Stimulated activated CD4-positive, alpha-beta T cell treated with anti-CD3 and anti-CD28 coated beads, TNF-alpha, amount 100 ng/mL, for 4 hours (primary cell): ENCODE measurements around the gene SLC2A5.

Experiments
- DNase-seq, 3 experiments: peaks; one replicate each; pipeline ENCODE4 v3.0.0-alpha.2; 2020; ENCODE audit warnings: low read depth in 3 of 3

Gene SLC2A5

DNA sequence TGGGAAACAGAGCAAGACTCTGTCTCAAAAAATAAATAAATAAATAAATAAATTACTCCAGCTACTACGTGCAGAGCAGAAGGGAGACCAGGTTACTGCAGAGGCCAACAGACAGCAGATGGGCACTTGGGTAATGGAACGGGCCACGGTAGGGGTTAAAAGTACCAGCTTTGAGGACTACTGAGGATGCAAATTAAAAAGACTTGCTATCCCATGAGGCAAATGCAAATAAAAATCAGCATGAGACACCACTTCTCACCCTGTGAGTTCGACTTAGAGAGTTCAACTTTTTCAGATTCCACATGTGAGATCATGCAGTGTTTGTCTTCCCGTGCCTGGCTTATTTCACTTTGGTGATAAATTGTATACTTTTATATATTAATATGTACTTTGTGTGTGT lies 6.6 kb downstream of the SLC2A5 start:
- DNase-seq: no peak

DNA sequence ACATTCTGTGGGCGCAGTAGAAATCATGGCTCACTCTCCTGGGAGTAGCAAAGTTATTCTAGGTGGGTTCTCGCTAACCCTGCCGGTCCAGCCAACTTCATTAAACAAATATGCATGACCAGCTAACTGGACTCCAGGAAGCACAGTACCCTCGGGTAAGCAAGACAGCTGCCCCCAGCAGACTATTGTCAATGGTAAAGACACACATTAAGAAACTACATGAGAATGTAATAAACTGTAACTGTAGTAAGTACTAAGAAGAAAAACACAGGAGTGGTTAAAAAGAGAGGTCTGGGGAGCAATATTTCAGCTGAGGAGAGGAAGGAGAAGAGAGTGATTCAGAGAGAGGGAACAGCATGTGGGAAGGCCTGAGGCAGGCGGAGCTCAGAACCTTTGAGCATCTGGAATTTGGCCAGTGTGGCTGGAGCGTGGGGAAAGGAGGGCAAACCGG lies 7.4 kb downstream of the SLC2A5 start:
- DNase-seq: no peak

DNA sequence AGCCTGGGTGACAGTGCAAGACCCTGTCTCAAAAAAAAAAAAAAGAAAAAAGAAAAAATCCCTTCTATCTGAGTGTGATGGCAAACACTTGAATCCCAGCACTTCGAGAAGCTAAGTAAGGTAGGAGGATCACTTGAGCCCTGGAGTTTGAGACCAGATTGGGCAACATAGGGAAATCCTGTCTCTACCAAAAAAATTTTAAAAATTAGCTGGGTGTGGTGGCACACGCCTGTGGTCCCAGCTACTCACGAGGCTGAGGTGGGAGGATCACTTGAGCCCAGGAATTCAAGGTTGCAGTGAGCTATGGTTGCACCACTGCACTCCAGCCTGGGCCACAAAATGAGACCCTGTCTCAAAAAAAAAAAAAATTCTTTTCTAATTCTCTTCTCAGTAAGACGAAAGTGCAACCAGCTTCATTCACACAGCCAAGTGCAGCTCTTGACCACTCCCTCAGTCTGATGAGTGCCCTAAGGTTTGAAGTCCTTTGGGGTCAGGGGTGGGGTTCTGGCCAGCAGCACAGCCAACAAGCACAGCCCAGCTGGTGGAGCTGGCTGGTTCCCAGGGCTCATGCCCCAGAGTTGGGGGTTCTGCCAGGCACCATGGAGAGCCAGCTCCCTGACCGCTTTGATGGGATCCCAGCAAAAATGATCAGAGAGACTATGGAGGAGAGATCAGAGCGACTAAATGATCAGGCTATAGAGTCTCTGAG lies 8.0 kb downstream of the SLC2A5 start:
- no peak for DNase-seq

DNA sequence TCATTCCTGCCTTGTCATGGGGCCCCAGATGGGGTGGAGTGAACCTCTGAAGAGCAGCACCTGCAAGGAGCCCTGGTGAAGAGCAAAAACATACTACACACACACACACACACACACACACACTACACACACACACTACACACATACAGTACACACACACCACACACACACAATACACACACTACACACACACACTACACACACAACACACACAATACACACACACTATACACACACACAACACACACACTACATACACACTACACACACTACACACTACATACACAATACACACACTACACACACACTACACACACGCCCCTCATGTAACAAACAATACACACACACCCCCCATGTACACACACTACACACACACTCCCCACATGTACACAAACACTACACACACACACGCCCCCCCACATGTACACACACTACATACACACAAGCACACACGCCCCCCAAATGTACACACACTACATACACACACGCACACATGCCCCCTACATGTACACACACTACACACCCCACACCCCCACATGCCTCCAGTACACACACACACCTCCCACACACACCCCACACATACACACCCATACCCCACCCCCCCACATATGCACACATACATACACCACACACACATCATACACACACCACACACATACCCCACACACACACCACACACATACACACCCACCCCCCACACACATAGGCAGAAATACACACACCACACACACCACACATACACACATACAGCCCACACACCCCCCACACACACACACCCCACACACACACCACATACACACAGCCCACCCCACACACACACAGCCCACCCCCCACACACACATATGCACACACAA lies 9.3 kb downstream of the SLC2A5 start:
- DNase-seq: no peak

DNA sequence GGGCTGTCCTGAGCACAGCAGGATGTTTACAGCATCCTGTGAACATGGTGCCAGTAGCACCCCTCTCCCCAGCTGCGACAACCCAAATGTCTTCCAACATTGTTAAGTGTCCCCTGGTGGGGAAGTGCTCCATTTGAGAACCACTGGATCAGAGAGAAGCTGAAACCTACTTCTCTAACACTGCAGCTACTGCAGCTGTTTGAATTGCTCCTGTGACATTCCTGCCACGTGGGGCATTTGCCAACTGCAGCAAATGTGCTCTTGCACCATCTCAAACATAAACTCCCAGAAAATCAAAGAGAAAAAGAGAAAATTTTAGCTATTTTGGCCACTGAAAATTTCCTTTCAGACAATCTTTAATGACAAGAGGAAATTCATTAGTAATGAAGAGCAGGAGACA lies 11.0 kb downstream of the SLC2A5 start:
- no peak for DNase-seq

DNA sequence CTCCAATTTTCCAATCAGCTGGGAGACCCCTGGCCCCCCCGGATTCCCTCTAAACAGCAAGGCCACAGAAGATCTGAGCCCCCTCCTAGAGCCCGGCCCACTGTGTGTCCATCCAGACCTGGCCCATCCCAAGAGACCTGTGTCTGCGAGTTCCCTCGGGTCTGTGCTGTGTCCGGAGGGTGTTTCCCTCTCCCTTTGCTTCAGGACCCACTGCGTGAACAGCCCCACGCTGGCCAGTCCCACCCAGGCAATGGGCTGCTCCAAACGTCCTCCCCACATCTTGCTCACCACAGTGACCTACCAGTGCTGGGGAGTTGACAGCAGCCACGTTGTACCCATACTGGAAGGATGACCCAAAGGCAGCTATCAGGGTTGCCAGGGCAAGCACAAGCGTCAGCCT lies 11.6 kb downstream of the SLC2A5 start:
- DNase-seq: no peak

DNA sequence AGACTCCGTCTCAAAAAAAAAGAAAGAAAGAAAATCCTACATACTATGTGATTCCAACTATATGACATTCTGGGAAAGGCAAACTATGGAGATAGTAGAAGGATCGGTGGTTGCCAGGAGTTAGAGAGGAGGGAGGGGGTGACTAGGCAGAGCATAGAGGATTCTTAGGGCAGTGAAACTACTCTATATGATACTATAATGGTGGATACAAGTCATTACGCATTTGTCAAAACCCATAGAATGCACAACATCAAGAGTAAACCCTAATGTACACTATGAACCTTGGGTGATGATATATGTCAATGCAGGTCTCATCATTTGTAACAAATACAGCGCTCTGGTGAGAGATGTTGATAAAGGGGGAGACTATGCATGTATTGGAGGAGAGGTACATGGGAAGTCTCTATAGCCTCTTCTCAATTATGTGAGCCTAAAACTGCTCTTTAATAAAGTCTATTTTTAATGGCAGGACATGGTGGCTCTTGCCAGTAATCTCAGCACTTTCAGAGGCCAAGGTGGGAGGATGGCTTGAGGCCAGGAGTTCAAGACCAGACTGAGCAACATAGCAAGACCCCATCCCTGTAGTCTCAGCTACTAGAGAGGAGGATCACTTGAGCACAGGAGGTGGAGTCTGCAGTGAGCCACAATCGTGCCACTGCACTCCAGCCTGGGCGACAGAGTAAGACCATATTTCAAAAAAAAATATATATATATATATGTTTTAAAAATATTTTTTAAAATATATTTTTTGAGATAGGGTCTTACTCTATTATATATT lies 17.0 kb downstream of the SLC2A5 start:
- DNase-seq: no peak

DNA sequence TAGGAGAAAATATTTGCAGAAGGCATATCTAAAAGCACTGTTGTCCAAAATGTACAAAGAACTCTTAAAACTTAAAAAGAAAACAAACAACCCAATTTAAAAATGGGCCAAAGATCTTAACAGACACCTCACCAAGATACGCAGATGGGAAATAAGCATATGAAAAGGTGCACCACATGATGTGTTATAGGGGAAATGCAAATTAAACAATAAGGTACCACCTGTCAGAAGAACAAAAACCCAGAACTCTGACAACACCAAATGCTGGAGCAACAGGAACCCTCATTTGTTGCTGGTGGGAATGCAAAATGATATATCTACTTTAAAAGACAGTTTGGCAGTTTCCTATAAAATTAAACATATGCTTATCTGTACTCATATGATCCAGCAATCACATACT lies 18.1 kb downstream of the SLC2A5 start:
- no peak for DNase-seq

DNA sequence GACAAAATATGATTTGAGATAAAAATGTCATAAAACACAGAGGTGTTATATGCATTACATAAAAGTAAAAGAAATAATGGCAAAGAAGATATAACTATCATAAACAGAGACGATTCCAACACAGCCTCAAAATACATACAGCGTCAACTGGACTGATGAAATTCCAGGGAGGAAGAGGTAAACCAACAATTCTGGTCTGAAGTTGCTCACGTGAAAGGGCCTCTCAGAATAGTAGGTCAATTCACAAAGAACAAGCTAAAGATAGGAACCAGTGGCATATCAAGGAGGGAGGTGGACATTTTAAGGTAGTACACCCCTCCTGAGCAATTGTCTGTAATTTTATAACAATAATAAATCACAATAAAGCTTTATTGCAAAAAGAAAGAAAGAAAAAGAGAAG lies 18.6 kb downstream of the SLC2A5 start:
- no peak for DNase-seq

DNA sequence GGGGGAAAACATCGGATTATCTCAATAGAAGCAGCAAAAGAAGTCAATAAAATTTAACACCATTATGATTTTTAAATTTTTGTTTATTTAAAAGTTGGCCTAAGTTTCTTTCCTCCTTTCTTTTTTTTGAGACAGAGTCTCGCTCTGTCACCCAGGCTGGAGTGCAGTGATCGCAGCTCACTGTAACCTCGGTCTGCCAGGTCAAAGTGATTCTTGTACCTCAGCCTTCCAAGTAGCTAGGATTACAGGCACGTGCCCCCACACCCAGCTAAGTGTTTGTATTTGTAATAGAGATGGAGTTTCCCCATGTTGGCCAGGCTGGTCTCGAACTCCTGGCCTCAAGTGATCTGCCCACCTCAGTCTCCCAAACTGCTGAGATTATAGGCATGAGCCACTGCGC lies 20.9 kb downstream of the SLC2A5 start:
- no peak for DNase-seq

DNA sequence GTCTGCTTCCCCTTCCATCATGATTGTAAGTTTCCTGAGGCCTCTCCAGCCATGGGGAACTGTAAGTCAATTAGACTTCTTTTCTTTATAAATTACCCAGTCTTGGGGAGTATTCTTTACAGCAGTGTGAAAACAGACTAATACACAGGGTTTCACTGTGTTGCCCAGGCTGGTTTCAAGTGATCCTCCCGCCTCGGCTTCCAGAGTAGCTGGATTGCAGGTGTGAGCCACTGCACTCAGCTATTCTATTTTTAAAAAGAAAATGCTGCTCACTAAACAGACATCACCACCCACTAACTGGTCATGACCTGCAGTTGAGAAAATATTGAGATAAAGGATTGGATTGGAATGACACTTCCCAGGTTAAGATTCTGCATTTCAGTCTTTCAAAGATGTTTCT lies 22.4 kb downstream of the SLC2A5 start:
- DNase-seq: no peak

DNA sequence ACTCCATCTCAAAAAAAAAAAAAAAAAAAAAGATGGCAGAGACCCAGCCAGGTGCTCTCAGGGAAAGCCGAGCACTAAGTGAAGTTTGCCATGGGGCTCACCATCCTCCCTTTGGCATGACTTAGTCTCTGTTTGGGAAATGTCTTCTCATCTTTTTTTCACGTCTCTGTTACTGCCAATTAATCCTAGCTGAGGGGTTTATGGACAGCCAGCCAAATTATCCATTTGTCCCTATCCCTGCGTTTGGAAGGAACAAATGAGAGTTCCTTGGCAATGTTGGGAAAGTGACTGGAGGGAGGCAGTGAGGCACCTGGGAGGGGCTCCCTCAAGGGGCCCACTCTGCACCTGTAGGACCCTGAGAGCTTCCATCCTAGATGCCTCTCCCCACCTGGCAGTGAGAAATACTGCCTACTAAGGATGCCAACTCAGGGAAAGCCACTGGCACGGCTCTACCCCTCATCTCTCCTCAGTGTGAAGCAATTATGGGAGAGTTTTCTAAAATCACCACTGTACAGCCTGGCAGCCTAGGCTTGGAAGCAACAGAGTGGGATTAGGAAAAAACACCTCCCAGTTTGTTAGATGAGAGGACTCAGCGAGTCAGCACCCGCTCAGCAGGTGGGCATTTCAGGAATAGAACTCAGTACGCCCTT lies 23.4 kb downstream of the SLC2A5 start:
- DNase-seq: no peak

DNA sequence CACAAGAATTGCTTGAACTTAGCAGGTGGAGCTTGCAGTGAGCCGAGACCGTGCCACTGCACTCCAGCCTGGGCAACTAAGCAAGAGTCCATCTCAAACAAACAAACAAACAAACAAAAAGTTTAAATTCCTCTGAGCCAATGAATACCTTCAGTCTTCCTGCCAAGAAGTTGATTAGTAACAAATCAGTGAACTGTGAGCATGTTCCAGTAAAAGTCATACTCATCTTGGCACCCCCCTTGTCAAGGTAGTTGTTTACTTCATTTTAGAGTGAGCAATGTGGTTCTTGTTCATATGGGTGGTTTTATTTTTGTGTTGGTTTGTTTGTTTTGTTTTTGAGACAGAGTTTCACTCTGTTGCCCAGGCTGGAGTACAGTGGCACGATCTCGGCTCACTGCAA lies 25.2 kb downstream of the SLC2A5 start:
- no peak for DNase-seq

DNA sequence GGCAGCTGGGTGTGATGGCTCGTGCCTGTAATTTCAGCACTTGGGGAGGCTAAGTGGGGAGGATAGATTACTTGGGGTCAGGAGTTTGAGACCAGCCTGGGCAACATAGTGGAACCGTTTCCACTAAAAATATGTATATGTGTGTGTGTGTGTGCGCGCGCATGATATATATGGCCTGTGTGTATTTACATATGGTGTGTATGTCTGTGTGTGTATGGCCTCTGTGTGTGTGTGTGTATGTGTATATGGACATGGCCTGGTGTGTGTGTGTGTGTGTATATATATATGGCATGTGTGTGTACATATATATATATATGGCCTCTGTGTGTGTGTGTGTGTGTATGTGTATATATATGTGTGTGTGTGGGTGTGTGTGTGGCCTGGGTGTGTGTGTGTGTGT lies 27.2 kb downstream of the SLC2A5 start:
- DNase-seq: no peak

DNA sequence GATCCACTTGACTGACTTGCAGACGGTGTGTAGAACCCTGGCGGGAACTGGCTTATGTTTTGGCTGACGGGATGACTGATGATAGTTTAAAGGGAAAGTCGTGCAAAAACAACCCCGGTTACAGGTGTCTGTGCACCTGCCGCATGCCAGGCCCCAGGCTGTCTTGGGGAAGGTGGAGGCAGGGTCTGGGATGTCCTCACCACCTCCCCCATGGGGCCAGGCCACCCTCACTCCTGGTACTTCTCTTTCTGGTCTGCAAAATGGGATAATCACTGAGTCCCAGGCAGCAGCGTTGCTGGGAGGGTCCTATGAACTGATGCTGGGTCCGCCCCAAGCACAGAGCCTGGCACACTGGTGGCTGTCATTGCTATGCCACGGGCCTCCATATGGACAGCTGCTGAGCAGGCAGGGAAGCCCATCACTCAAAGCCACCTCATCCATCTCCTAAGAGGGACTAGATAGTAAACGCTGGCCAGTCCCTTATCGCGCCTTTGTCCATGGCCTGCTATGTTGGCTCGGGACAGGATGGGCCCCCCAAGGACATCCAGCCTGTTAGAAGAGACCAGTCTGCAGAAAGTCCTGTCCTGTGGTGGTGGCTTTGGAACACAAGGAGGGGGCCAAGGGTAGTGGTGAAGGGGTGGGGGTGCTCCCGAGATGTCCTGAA lies 28.2 kb downstream of the SLC2A5 start:
- no peak for DNase-seq

DNA sequence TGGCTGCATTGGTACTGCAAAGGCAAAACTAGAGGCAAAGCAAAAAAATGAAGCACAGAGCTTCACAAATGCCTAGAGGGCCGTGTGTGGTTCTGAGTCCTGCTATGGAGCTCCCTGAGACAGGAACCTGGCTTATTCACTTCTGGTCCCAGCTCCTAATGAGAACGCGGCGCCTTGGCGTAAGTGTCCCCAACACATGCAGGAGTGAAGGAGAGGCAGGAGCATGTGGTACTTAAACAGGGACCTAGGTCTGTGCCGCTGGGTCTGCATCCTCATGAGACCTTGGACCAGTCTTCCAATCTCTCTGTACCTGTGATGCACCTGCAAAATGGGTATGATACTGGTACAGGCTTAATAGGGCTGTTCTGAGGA lies 28.8 kb downstream of the SLC2A5 start:
- DNase-seq: no peak

DNA sequence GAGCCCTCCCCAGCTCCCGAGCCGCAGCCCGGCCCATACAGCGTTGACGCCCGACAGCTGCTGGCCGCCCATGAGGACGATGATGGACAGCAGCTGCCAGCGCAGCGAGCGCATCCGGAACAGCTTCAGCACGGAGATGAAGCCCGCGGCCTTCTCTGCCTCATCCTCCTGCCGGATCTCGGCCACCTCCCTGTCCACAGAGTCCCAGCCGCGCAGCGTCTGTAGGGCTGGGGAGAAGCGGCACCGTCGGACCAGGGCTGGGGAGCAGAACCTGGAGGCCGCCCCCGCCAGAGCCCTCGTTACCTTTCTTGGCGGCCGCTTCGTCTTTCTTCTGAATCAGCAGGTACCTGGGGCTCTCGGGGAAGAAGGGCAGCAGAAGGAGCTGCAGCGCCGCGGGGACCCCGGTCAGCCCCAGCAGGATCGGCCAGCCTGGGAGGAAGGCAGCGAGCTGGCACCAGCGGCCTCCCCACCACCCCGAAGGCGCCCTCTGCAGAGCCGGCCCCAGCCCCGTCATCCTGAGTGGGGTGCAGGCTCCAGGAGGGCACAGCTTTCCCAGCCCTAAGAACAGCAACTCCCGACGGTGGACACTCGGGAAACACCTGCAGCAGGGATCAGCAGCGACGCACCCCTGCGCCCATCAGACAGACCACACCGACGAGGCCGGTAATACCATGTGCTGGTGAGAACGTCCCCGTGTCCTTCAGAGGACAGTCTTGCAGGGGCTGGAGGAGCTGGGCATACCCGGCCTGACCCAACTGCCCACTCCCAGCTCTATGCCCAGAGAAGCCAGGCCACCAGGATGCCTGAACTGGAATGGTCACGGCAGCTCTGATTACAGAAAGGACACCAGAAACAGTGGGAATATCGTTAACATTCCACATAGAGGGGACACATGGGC lies 29.4 kb downstream of the SLC2A5 start:
- no peak for DNase-seq

DNA sequence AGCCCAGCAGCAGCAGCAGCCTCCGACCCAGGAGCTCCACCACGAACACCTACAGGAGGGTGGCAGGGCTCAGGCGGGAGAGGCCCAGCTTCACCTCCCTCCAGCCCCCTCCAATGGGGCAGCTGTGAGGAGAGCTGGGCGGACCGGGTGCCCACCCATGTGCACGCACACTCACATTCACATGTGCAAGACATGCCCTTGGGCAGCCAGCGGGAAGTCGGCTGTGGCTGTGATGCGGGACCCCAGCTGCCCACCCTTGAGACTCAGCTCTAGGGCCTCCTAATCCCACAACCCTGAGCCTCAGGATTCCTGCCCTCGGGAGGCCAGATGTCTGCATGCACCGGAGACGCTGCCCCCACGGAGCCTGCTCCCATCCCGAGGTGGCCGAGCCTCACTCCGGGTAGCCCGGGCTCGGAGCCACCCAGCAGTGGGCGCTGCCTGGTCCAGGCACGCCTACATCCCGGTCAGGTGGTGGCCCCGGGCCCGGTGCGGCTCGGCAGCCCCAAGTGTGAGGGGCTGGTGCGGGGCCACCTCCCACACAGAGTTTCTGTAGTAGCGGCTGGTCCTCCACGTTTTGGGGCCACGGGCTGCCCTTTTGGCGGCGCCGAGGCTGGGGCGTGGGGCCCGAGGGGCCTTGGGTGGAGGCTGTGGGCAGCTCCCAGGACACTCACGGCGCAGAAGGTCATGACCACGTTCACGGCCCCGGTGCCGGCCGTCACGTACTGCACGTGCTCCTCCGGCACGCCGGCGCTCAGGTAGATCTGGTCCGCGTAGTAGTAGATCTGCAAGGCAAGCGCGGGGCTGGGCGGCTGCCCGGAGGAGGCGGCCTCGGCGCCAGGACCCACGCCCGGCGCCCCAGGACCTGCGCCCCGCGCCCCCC lies 30.3 kb downstream of the SLC2A5 start:
- no peak for DNase-seq

DNA sequence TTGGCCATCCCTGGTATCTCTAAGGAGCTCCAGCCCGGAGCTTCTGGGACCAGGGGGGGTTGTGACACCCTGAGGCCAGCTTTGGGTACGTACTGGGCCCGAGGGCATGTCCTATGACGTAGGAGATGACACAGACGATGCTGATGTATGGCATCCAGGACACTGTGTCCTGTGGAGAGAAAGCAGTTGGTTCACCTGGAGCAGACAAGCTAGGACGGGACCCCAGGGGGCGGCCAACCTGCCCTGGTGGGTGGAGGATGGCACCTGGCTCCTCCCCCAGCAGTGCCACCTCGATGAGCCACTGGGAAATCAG lies 31.1 kb downstream of the SLC2A5 start:
- no peak for DNase-seq
